Measurements from ENCODE around the gene AMBRA1.
"Not testable (repeated sequence)": the region's sequence is repeated elsewhere in the genome, so short reads cannot be mapped to it uniquely, and the experiment has no call there.

AMBRA1 gene

DNA sequence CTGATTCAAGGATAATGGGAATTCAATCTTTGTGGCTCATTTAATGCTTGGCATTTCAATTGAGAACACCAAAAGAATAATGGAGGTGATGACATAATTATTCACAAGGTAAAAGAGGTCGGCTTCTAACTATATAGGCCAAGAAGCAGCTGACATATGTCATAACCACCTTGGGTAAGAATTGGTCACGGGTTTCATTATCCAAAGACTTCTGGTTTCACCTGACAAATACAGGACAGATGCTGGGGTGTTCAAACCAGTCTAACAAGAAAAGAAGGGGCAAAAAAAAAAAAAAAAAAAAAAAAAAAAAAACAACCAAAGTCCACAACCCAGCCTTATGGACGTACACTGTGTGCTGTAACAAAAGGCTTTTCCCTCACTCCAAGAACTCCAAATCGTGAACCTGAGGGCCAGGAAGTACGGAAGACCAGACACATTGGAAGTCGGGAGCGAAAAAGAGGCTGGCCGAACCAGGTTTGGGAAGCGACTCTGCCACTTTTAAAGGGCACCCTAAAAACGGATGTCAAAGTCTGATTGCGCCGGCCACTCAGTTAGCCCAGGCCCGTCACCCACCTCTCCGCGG lies 22.8 kb upstream of the AMBRA1 start:
- peak; percentile 29 to 56 for DNase-seq

DNA sequence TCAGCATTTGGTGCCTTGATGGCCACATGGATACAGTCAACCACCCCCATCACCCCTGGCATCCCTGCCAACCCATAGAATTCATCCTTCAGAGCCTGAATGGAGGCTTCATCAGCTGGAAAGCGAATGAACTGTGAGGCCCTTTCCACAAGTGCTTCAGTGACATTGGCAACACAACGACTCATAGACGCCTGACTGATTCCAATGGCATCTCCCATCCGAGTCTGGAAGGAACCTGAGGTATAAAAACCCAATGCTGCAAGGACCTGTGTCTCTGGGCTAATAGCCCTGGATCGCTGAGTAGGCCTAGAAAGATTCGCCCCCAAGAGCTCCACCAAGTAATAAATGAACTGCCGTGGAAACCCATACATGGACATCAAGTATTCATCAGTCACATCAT lies 21.9 kb upstream of the AMBRA1 start:
- no peak for DNase-seq

DNA sequence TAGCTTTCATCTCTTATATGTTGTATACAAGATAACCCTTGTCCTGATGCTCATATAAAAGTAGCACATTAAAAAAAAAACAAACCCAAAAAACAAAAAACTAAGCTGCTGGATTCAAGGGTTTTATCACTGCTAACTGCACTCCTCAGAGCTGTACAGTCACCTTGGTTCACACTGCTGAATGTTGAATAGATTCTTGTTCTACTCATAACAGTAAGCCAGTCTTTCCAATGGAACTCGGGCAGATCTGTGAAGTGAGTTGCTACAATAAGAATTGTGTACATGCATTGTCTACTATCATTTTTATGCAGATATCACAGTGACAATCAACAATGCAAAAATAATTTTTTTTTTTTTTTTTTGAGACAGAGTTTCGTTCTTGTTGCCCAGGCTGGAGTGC lies 18.5 kb upstream of the AMBRA1 start:
- DNase-seq: no peak

DNA sequence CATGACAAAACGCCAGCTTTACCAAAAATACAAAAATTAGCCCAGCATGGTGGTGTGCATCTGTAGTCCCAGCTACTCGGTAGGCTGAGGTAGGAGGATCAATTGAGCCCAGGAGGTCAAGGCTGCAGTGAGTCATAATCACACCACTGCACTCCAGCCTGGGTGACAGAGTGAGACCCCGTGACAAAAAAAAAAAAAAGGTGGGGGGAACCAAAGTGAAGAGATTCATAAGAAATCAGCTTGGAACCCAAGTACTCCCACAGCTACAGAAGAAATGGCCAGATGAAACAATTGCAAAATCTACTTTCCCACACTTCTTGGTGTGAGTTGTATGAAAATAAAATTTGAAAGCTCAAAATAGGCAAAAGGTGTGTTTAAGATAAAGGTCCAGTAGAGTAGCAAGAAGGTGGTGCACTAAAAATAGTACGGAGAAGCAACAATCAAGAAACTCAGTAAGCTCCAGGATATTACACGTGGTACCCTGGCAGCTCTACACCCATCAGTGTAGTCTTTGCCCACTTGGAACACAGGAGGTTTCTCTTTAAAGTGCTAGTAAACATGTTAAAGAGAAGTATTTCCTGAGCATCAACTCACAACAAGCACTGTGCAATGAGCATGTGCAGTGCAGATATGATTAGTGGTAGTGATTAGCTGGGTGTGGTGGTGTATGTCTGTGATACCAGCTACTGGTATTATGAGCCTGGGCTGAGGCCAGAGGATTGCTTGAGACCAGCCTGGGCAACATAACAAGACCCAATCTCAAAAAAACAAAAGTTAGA lies 17.9 kb upstream of the AMBRA1 start:
- DNase-seq: peak in 1 of 2 donors; percentile 16

DNA sequence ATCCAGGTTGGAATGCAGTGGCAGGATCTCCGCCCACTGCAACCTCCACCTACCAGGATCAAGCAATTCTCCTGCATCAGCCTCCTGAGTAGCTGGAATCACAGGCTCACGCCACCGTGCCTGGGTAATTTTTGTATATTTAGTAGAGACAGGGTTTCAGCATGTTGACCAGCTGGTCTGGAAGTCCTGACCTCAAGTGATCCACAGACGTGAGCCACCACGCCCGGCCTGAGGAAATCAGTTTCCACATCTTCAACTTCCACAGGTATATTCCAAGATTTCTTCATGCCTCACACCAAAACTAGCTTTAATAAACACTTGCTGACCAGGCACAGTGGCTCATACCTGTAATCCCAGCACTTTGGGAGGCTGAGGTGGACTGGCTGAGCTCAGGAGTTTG lies 15.6 kb upstream of the AMBRA1 start:
- DNase-seq: peak in 1 of 2 donors; percentile 63

DNA sequence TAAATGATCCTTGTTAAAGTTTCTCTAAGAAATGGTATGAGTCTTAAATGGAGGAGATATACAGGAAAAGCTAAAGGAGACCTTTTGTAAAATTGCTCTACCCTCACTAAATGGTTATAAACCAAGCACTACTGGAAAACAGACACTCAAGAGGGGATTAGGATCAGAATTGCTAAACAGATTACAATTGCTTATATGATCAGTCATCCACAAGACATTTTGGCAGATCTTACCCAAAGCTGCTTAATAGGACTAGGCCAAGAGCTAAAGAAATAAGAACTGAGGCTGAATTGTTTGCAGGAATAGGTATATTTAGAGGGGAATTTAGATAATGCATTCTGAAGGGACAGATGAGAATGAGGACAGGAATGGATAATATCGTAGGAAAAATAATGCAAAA lies 13.7 kb upstream of the AMBRA1 start:
- no peak for DNase-seq

DNA sequence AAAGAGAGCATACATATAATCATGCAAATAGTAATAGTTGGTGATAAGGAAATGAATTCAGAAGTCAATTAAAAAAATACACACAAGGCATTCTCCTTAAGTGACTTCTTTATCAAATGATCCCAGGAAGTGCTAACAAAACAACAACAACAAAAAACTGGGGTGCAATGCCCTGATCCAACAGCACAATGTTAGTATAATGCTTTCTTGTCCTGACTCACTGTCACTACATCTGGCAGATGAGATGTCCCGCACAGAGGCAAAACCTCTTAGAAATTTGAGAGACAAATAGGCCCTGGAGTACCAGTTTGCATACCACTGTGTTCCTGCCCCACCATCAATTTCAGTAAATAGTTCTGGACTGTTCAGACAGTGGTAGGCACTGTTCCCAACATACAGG lies 11.0 kb upstream of the AMBRA1 start:
- DNase-seq: no peak

DNA sequence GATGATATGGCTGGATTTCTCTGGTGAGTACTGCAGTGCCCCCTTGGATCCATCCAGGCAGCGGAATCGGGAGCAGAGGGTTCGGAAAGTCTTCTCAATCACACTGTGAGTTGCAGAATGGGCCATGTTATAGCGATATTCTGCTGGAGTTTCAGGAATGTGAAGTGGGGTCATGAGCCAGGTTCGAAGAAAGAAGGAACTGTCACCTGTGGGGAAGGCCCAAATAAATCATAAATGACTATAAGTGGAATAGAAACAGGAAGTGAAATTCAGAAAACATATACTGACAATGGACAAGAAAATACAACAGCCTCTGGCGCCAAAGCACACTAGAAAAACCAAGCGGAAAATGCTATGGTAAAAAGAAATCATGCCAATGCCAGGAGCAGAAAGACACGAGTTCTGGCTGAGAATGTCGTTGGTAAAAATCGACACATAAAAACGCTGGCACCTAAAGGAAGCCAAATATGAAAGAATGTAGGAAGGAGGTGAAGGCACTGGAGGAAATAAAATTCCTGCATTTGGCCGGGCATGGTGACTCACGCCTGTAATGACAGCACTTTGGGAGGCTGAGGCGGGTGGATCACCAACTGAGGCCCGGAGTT lies 10.0 kb upstream of the AMBRA1 start:
- no peak for DNase-seq

DNA sequence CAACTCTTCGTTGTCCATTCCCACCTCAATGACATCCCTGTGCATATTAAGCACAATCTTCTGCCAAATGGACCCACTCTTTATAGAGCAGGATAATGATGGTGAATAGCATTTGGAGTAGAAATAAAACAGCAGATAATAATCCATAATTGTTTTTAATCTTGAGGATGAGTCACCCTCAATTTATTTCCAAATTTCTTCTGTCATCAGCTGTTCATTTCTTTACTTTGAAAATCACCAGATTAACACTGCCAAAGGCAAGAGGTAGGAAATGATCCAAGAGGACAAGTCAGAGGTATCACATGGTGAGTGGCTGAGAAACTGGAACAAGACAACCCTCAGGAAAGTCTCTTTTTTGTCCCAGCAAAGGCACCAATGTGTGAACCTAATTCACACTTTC lies 7.3 kb upstream of the AMBRA1 start:
- DNase-seq: peak in 1 of 2 donors; percentile 44

DNA sequence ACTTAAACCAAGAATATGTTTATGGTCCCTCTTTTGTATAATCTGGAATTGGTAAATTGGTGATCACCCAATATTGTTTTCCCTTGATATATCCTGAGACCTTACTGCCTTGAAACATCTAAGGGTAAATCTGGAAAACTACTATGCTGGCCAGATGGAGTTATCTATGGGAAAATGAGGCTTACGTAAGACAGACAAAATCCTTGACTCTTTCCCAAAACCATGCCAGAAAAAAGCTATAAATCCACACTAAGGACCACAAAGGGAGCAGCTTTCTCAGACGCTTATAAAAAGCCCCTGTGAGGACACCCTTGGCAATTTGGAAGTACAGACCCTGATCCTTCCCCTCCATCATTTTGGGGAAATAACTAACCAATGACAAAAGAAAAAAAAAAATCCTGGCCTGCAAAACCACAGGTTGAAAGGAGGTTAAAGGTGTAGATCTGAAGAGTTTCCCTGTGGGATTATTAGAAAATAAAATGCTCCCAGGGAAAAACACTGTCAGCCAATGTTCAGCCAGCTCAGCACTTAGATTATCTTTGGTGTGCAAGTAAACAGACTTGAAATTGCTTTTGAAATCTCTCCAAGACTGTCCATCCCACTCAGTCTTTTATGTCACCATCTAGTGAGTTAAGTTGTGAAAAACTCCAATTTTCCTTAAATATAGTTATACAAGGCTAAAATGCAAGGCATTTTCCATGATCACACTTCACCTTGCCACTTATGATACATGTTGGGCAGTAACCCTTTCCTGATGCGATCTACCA lies 6.6 kb upstream of the AMBRA1 start:
- peak in 1 of 2 donors; percentile 26 for DNase-seq

DNA sequence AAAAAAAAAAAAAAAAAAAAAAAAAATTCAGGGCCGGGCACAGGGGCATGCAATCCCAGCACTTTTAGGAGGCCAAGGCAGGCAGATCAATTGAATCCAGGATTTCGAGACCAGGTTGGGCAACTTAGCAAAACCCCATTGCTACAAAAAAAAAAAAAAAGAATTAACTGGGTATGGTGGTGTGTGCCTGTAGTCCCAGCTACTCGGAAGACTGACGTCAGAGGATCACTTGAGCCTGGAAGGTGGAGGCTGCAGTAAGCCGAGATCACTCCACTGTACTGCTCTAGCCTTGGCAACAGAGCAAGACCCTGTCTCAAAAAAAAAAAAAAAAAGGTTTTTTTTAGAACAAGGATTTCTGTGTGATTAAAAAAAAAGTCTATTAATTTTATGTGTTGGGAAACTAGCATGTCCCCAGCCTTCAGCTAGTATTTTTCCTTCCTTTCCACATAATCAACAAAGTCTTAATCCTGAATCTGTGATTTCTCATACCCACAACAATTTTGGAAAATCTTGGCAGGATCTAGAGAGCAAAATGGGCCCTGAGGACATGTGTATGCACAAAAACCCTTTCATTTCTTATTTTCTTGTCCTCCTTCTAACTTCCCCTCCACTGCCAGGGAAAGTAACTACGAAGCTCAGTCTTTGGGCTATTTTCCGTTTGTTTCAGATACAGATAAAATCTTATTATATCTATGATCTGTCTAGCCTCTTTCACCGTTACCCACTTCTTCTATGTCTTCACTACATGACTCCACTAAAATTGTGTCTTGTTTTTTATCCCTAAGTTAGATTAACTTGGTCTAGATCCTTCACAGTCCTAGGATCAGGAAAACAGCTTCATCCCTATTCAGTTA lies 5.7 kb upstream of the AMBRA1 start:
- DNase-seq: no peak

DNA sequence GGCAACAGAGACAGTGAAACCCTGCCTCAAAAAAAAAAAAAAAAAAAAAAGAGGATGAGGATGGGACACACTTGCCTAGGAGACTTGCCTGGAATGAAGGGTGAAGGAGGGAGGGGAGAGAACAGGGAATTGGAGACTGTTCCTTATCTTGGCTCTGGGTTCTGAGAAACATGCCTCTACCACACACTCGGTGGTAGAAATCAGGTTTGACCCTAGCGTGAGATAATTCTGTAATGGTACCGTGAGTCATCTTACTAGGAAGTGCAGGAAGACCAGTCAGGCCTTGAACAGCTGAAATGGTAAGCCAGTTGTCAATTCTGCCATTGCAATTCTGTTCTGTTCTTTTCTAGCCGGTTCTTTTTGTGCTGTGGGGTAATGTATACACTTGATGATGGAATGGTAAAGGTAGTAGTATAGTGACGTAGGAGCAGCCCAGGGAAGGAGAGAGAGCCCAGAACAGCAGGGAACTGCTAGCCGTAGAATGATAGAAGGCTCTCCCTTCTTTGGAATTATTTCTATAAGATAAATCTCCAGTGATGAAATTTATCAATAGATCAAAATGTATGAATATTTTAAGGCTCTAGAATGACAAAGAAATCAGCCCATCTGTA lies 3.9 kb upstream of the AMBRA1 start:
- no peak for DNase-seq

DNA sequence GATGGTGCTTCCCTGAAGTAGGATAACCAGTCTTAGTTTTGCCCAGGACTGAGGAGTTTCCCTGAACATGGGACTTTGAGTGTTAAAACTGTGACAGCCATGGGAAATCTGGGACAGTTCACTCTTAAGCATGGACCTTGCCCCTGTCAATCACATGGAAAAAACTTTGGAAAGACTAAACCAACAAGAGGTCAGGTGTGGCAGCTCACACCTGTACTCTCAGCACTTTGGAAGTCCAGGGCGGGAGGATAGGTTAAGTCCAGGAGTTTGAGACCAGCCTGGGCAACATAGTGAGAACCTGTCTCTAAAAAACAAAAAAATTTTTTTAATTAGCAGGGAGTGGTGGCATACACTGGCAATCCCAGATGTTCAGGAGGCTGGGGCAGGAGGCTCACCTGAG lies 3.3 kb upstream of the AMBRA1 start:
- no peak for DNase-seq

DNA sequence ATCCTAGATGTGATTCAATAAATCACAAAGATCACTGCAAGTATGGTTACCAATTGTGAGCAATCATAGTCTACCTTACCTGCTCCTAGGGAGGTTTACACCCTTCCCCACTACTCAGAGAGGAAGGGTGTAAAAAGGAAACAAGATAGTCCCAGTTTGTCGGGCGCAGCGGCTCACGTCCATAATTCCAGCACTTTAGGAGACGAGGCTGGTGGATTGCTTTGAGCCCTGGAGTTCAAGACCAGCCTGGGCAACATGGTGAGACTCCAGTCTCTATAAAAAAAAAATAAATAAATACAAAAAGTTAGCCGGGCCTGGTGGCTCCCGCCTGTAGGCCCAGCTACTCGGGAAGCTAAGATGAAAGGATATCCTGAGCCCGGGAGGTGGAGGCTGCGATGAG lies 962 bp upstream of the AMBRA1 start:
- DNase-seq: no peak

DNA sequence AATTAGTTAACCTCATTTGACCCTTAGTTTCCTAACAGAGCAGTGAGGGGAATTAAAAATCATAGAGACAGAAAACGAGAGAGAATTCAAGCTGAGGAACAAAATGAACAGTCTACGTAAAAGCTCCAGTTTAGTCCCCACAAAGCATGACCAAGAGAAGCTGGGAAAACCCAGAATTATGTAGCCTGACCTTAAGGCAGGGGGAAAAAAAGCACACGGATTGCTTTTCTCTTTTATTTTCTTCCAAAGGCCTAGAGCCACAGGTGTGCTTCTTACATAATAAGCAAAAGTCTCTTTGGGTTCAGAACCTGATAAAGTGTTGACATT lies 514 bp upstream of the AMBRA1 start:
- DNase-seq: peak; percentile 62 to 71

DNA sequence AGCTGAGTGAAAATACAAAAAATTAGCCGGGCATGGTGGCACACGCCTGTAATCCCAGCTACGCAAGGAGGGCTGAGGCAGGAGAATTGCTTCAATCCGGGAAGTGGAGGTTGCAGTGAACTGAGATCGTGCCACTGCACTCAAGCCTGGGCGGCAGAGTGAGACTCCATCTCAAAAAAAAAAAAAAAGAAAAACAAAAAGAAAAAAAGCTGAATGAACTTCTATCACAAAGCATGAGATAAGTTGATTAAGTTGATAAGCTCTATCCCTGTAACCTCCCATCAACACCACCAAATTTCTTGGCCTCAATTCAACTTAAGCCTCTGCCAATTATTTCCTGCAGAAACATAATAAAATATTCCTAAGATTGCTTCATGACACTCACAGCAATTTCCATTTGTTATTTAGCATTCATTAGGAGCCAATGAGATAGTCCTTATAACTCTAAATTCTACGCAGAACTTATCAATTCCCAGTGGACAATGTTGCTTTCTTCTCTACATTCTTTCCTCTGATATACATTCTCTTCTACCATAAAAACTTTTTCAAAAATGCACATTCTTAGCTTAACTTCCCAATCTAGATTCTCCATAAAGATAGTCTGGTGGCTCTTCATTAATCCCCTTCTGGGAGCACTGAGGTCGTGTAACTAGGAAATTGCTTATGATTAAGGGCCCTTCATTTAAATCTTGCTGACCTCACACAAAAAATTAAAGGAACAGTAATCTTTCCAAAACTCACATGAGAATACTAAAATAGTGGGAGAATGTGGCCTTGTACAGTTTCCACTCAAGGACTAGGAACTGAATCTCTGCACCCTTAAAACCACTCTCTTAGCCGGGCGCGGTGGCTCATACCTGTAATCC lies 2.9 kb downstream of the AMBRA1 start:
- DNase-seq: no peak

DNA sequence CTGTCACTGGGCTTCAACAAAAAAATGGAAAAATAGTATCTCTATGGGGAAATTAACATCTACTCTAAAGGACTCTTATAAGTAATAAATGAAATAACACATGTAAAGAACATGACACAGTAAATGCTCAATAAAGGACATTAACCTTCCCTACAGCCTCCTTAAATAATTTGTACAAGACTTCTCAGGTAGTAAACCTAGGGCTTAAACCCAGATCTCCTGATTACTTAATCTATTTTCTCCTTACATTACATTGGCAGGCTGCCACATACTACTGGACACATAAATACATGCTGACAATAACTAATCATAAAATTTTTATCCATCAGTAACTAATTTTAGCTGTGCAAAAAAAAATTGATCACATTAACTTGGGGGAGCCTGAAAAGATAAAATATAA lies 4.9 kb downstream of the AMBRA1 start:
- DNase-seq: no peak

DNA sequence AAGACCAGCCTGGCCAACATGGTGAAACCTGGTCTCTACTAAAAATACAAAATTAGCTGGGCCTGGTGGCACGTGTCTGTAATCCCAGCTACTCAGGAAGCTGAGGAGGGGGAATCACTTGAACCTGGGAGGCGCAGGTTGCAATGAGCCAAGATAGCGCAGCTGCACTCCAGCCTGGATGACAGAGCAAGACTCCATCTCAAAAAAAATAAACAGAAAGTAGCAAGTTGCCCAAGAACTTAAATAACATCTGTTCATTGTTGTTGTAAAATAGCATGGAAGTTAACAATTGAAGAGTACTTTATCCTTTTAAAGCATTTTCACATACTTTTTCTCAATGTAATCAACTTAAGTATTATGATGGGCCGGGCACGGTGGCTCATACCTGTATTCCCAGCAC lies 5.7 kb downstream of the AMBRA1 start:
- DNase-seq: no peak

DNA sequence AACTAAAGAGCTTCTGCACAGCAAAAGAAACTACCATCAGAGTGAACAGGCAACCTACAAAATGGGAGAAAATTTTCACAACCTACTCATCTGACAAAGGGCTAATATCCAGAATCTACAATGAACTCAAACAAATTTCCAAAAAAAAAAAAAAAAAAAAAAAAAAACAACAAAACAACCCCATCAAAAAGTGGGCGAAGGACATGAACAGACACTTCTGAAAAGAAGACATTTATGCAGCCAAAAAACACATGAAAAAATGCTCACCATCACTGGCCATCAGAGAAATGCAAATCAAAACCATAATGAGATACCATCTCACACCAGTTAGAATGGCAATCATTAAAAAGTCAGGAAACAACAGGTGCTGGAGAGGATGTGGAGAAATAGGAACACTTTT lies 10.3 kb downstream of the AMBRA1 start:
- DNase-seq: not testable (repeated sequence)

DNA sequence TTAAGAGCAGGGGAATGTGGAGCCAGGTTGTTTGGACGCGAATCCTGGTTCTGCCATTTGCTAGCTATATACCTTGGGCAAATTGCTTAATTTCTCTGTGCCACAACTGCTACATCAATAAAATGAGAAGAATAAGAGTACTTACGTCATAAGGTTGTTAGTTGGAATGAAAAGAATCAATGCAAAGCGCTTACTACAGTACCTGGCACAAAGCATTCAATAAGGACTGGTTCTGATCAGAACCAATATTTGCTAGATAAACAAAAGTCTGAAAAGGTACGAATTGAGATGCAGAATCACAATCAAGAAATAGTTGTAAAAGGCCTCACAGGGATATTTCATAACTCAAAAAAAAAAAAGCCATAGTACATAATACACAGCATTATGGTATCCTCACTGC lies 11.2 kb downstream of the AMBRA1 start:
- no peak for DNase-seq

DNA sequence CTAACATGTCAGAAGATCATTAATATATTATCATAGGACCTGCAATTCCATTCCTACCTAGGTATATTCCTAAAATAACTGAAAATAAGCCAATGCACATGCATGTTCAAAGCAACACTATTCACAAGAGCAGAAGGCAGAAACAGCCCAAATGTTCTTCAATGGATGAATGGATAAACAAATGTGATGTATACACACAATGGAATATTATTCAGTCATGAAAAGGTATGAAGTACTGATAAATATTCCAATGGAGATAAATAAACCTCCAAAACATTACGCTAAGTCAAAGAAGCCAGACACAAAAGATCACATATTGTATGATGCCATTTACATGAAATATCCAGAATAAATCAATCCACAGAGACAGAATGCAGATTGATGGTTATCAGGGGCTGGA lies 16.8 kb downstream of the AMBRA1 start:
- DNase-seq: no peak

Measured in inflammatory macrophage treated with lipopolysaccharide for 1 hour (primary cell).